A549 (cell line): ENCODE measurements around the gene ADARB1. TPM values are rescaled to one million over a fixed set of nuclear protein-coding genes. Genes with fewer than 3 reads are reported as not detected.

Experiments used
- ATAC-seq, 2 experiments: fragments of 200-7000 bp in 1 of 2; fragments of >200 bp in 1 of 2; cut with Nextera tagmentation in 1 of 2; cut with Tn5 transposase in 1 of 2; 3 replicates each; pipeline versions ENCODE4 v1.8.0 to v1.9.1; 2018 to 2020; ENCODE audit warnings: mild to moderate bottlenecking in 1 of 2, moderate library complexity in 1 of 2
- CTCF ChIA-PET: fragments of 300-600 bp; sonication (Branson Sonifier 250); formaldehyde crosslinking; extraction: SDS; loops from one replicate; lab custom pipeline; 2021; ENCODE audit warnings: antibody characterized with exemption, inconsistent platforms; lab: Yijun Ruan, JAX
- POLR2A ChIA-PET: fragments of 350-600 bp; formaldehyde crosslinking; extraction: SDS; loops from one replicate; lab custom pipeline; 2021; ENCODE audit warnings: antibody characterized with exemption, inconsistent platforms; lab: Yijun Ruan, JAX
- DNase-seq, 2 experiments: peaks; one replicate each; pipeline versions ENCODE4 v3.0.0 to v3.0.0-alpha.2; 2011 to 2016; ENCODE audit warnings: low read depth in 1 of 2, low spot score in 1 of 2
- FAIRE-seq: peaks from 2 replicates; lab custom pipeline; 2011; peaks lifted over from hg19 to GRCh38; lab: Jason Lieb, UNC
- H3K27ac ChIP-seq, 2 experiments: fragments of >200 bp; sonication (Bioruptor Twin); formaldehyde crosslinking; 3 replicates each; pipeline ENCODE4 v1.5.1; 2016 to 2017
- H3K4me1 ChIP-seq: fragments of >200 bp; sonication (Bioruptor Twin); formaldehyde crosslinking; 3 replicates; pipeline ENCODE4 v1.6.1; 2016
- H3K4me2 ChIP-seq: fragments of >200 bp; sonication (Bioruptor Twin); formaldehyde crosslinking; 3 replicates; pipeline ENCODE4 v1.6.1; 2016
- H3K4me3 ChIP-seq: fragments of >200 bp; sonication (Bioruptor Twin); formaldehyde crosslinking; 3 replicates; pipeline ENCODE4 v1.5.1; 2016
- H3K9me3 ChIP-seq: fragments of >200 bp; sonication (Bioruptor Twin); formaldehyde crosslinking; 3 replicates; pipeline ENCODE4 v1.6.1; 2016
- ATOH8 ChIP-seq: fragments of 250-450 bp; sonication (Bioruptor Pico); IDR thresholded peaks from 2 replicates; pipeline ENCODE4 v1.5.0; 2020; ENCODE audit warnings: low read depth, mild to moderate bottlenecking, moderate library complexity
- BHLHE40 ChIP-seq: IDR thresholded peaks from 2 replicates; pipeline ENCODE4 v1.6.1; 2012; ENCODE audit warnings: low read depth, low read length, inconsistent platforms
- CHD4 ChIP-seq: fragments of 200-600 bp; sonication (generic); IDR thresholded peaks from 2 replicates; pipeline ENCODE4 v1.6.1; 2016; ENCODE audit warnings: antibody characterized with exemption, mild to moderate bottlenecking, borderline replicate concordance
- EHMT2 ChIP-seq: fragments of 200-600 bp; sonication (generic); IDR thresholded peaks from 2 replicates; pipeline ENCODE4 v1.6.1; 2016; ENCODE audit warnings: antibody characterized with exemption, low read depth, mild to moderate bottlenecking, moderate library complexity
- GATA3 ChIP-seq: IDR thresholded peaks from 2 replicates; pipeline ENCODE4 v1.6.1; 2012; ENCODE audit warnings: borderline replicate concordance
- HDAC2 ChIP-seq: fragments of 200-600 bp; sonication (generic); IDR thresholded peaks from 2 replicates; pipeline ENCODE4 v1.6.1; 2016
- HES2 ChIP-seq: fragments of >200 bp; sonication (Bioruptor Twin); formaldehyde crosslinking; IDR thresholded peaks from 2 replicates; pipeline ENCODE4 v1.6.1; 2016
- JUN ChIP-seq, 2 experiments: fragments of >200 bp; sonication (Bioruptor Twin); formaldehyde crosslinking; IDR thresholded peaks; 2 replicates in 1 of 2; 3 replicates in 1 of 2; pipeline ENCODE4 v1.6.1; 2016 to 2017
- KDM1A ChIP-seq: fragments of 200-600 bp; sonication (generic); IDR thresholded peaks from 2 replicates; pipeline ENCODE4 v1.6.1; 2016; ENCODE audit warnings: low read depth, mild to moderate bottlenecking
- KDM5A ChIP-seq: fragments of 200-600 bp; sonication (generic); IDR thresholded peaks from 2 replicates; pipeline ENCODE4 v1.6.1; 2016; ENCODE audit warnings: antibody characterized with exemption, mild to moderate bottlenecking
- MAX ChIP-seq: IDR thresholded peaks from 2 replicates; pipeline ENCODE4 v1.6.1; 2012
- PBX3 ChIP-seq: IDR thresholded peaks from 2 replicates; pipeline ENCODE4 v1.6.1; 2012
- RAD21 ChIP-seq, 2 experiments: fragments of >200 bp in 1 of 2; sonication (Bioruptor Twin) in 1 of 2; formaldehyde crosslinking in 1 of 2; IDR thresholded peaks in 1 of 2; conservative IDR thresholded peaks in 1 of 2; 2 replicates in 1 of 2; 3 replicates in 1 of 2; pipeline ENCODE4 v1.6.1; 2012 to 2018; ENCODE audit warnings: inconsistent platforms in 1 of 2
- RARB ChIP-seq: fragments of 250-450 bp; sonication (Bioruptor Pico); IDR thresholded peaks from 2 replicates; pipeline ENCODE4 v1.8.0; 2021; ENCODE audit warnings: mild to moderate bottlenecking, moderate library complexity
- RCOR1 ChIP-seq: fragments of 150-350 bp; IDR thresholded peaks from 2 replicates; pipeline ENCODE4 v1.6.1; 2014; ENCODE audit warnings: antibody characterized with exemption, low read length, low read depth
- REST ChIP-seq: fragments of 200-600 bp; sonication (generic); IDR thresholded peaks from 2 replicates; pipeline ENCODE4 v1.6.1; 2016; ENCODE audit warnings: antibody characterized with exemption, mild to moderate bottlenecking, moderate library complexity
- SMC3 ChIP-seq: fragments of >200 bp; sonication (Bioruptor Twin); formaldehyde crosslinking; IDR thresholded peaks from 3 replicates; pipeline ENCODE4 v1.6.1; 2018; ENCODE audit warnings: inconsistent platforms
- ZFP36 ChIP-seq: fragments of 450-650 bp; IDR thresholded peaks from 2 replicates; pipeline ENCODE4 v1.6.1; 2014; ENCODE audit warnings: borderline replicate concordance; ENCODE audit not compliant: partially characterized antibody
- ZSCAN20 ChIP-seq: fragments of 250-450 bp; sonication (Bioruptor Pico); IDR thresholded peaks from 2 replicates; pipeline ENCODE4 v1.8.0; 2022; ENCODE audit warnings: mild to moderate bottlenecking, moderate library complexity
- WGBS: methylation state at CpG from one replicate; pipeline ENCODE4 v1.1.6; 2017; ENCODE audit errors: missing lambda C conversion rate; 5-methylcytosine and 5-hydroxymethylcytosine counted together
- polyA plus RNA-seq, 4 experiments: library from polyadenylated mRNA; depleted of rRNA in 3 of 4; stranded (reverse); fragments of >200 nt; fragmentation: RNase III in 1 of 4; extraction: RNeasy Plus Mini Kit Qiagen cat#74134 plus additional on column Dnase treatment in 1 of 4; gene quantifications; 2 replicates in 3 of 4; 3 replicates in 1 of 4; pipeline ENCODE4 v1.2.3, GENCODE V29; 2011 to 2017

Gene ADARB1
- polyA plus RNA-seq, 2 of the 4 experiments (the other 2 are of a cell fraction): 3.2 to 5.7 TPM

GRCh38 chr21:45073301-45074047 is 906 bp upstream of the ADARB1 start:
- ChIA-PET CTCF (interaction anchor here (1.2 to 1.3 kb wide), 2 partner anchors 25 to 56 kb away, joined by 3 to 4 read pairs; no protein-coding TSS in a partner anchor), POLR2A (no interaction called here)
- H3K4me3 ChIP-seq: peak overlapping the region; percentile 98
- DNase-seq (peak in 1 of 2 experiments; percentile 39), ATAC-seq (peak; percentile 19 to 72; a peak in 4 of 6 replicates), FAIRE-seq (no peak)
- peak overlapping the region; percentile 79 for H3K4me2 ChIP-seq
- 32% methylated on average over 24 of the region's 42 CpGs for WGBS
- H3K9me3 ChIP-seq: no peaks in the 10 kb centered on the region
- TF ChIP-seq KDM1A (no peak), RCOR1 (no peak), ZFP36 (no peak), ZSCAN20 (CRISPR knock-in tag) (no peak), ATOH8 (no peak), PBX3 (no peak), JUN (IDR thresholded peaks at IDR 0.05) (no peak), BHLHE40 (no peak), RARB (CRISPR knock-in tag) (no peak), KDM5A (no peak), SMC3 (no peak), RAD21 (conservative IDR thresholded peaks at IDR 0.05 in 1 of 2, IDR thresholded peaks at IDR 0.05 in 1 of 2) (no peak), EHMT2 (no peak)
- H3K27ac ChIP-seq: peak overlapping the region; percentile 89 to 99
- H3K4me1 ChIP-seq: 0 out of 3 replicates have a peak, but pooled peaks cover 3% of the 10 kb centered on the region

- ChIA-PET POLR2A (no interaction called here), CTCF (interaction anchor here (2.9 kb wide), 1 partner anchor 62 kb away, joined by 17 read pairs; no protein-coding TSS in a partner anchor)
- ATAC-seq: peak; percentile 22 to 54
- peak in 1 of 2 experiments; percentile 39 for DNase-seq
- WGBS: 24% methylated on average over 3 of the region's 98 CpGs
- no peak for TF ChIP-seq GATA3
- TF ChIP-seq REST: no peak
- TF ChIP-seq ZSCAN20 (CRISPR knock-in tag): no peak
- TF ChIP-seq CHD4: no peak
- TF ChIP-seq HDAC2: peak; percentile 74; the same call in 1 of the 2 replicates
- peak; percentile 17; the same call in 1 of the 2 replicates for TF ChIP-seq MAX
- no peak for TF ChIP-seq HES2
- Histone ChIP-seq H3K4me2 (peak overlapping the region; percentile 96), H3K4me1 (0 out of 3 replicates have a peak, but pooled peaks cover 3% of the 10 kb centered on the region), H3K4me3 (peak overlapping the region; percentile 98), H3K27ac (peak overlapping the region; percentile 89 to 99), H3K9me3 (no peaks in the 10 kb centered on the region)
- no peak for FAIRE-seq
Measured at GRCh38 chr21:45074818-45075595, 627 bp downstream of the ADARB1 start.
